CD4-positive, alpha-beta T cell treated with Interleukin-17A for 1 hour (primary cell): ENCODE results near the gene PDLIM1.
"Not testable (repeated sequence)": the region's sequence is repeated elsewhere in the genome, so short reads cannot be mapped to it uniquely, and the experiment has no call there.

Experiments used
- DNase-seq: peaks from one replicate; pipeline ENCODE4 v3.0.0-alpha.2; 2020

Gene PDLIM1

DNA sequence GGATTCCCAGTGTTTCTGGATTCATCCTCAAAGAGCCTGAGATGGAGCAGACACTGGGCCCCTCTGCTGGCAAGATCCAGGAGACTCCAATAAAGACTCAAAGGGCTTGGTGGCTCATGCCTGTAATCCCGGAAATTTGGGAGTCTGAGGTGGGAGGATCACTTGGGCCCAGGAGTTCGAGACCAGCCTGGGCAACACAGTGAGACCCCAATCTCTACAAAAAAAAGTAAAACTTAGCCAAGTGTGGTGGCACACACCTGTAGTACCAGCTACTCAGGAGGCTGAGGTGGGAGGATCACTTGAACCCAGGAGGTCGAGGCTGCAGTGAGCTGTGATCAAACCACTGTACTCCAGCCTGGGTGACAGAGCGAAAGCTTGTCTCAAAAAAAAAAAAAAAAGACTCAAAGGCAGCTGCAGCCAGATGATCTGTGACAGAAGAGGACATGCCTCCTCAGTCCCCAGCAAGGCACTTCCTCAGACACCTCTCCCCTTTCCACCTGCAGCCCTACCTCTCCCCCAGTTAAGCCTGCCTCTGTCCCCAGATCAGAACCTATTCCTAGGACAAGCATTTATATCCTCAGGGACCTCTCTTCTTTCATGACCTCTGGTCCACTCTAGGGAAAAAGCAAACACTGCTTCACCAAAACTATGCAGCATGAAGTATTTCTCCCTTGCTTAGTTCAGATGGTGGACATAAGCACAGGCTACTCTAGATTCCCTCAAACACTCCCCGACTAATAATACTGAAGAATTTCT is 27.9 kb downstream of the PDLIM1 start:
- DNase-seq, result no peak

DNA sequence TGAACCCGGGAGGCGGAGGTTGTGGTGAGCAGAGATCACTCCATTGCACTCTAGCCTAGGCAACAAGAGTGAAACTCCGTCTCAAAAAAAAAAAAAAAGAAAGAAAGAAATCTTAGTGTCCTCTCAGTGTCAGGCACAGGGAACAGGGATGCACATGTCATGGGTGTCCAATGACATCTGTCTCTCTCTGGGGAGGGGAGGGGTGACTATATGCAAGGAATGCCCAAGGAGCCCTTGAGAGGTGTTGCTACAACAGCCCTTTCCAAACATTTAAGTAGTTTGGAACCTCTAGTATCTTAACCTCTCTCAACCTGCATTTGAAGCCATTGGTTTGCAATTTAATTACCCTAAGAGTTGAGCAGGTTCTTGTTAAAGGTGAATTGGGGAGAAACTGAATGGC is 28.9 kb downstream of the PDLIM1 start:
- DNase-seq, result no peak

DNA sequence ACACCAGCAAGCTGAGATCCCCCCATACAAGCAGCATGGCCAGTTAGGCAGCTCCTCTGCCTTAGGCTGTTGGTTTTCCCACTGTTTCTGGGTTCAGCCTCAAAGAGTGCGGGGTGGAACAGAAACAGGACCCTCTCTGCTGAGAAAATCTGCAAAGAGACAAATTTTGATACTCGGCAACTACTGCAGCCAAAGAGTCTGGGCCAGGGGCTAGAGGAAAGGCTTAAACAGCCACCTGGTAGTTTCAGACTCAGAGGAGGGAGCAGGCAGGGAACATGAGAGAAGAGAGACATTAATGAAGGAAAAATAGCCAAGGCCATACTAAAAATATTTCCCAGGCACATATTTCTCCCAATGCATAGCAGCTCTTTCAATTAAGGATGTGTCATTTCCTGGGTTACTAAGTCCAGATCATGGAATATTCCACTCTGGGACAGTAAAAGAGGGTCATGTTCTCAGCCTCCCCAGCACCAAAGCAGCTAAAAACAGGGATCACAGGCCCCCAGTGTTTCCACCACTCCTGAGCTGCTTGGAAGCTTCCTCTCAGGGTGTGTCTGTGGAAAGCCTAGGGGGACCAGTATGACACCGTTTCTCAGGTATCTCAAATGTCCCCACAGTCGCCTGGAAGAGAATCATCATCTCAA is 29.8 kb downstream of the PDLIM1 start:
- DNase-seq, result no peak

DNA sequence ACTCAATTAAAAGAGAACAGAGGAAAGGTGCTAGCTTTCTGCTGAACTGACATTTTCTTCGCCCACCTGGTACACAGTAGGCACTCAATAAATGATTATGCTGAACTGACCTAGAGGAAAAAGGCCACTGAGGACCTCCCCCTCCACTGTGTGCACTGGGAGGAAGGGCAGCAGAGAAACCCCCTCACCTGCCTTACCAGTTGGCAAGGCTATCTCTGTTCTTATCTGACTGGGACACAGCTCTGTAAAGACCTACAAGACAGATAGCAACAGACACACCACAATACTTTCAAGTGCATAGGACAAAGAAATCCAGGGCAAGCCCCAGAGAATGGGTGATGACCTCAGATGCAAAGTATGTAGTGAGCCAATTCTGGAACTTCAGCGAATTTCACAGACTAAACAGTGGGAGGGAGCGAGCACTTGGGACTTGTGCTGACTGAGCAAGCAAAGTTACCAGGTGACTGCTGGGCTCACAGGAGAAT is 30.4 kb downstream of the PDLIM1 start:
- no peak for DNase-seq

DNA sequence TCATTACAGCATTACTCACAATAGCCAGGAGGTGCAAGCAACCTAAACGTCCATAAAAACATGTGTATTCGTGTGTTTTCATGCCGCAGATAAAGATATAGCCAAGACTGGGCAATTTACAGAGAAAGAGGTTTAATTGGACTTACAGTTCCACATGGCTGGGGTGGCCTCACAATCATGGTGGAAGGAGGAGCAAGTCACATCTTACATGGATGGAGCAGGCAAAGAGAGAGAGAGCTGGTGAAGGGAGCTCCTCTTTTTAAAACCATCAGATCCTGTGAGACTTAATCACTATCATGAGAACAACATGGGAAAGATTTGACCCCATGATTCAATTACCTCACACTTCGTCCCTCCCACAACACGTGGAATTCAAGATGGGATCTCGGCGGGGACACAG is 33.0 kb downstream of the PDLIM1 start:
- DNase-seq, result no peak

DNA sequence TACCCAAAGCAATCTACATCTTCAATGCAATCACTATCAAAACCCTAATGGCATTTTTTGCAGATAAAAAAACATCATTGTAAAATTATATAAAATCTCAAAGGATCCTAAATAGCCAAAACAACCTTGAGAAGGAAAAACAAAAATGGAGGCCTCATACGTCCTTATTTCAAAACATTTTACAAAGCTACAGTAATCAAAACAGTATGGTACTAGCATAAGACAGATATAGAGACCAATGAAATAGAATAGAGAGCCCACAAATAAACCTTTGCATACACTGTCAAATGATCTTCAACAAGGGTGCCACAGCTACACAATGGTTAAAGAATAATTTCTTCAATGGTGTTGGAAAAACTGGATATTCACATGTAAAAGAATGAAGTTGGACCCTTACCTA is 34.5 kb downstream of the PDLIM1 start:
- DNase-seq, result no peak

DNA sequence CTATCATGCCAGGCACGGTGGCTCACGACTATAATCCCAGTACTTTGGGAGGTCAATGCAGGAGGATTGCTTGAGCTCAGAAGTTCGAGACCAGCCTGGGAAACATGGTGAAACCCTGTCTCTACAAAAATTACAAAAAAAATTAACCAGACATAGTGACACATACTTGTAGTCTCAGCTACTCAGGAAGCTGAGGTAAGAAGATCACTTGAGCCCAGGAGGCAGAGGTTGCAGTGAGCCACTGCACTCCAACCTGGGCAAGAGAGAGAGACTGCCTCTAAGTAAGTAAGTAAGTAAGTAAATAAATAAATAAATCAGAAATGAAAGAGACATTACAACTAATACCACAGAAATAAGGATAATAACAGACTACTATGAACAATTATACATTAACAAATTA is 36.2 kb downstream of the PDLIM1 start:
- no peak for DNase-seq

DNA sequence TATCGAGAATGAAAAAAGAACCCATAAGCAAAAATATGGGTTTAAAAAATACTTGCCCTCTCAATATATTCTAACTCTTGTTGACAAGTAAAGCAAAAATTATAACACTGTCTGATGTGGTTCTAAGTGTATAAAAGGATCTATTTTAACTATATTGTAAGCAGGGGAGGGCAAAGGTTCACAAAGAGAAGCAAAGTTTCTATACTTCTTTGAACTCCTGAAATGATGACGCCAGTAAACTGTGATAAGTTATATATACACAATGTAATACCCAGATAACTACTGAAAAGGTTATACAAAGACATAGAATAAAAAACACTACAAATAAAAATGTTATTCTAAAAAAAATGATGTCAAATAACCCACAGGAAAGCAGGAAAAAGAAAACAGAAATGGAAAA is 37.1 kb downstream of the PDLIM1 start:
- no peak for DNase-seq

DNA sequence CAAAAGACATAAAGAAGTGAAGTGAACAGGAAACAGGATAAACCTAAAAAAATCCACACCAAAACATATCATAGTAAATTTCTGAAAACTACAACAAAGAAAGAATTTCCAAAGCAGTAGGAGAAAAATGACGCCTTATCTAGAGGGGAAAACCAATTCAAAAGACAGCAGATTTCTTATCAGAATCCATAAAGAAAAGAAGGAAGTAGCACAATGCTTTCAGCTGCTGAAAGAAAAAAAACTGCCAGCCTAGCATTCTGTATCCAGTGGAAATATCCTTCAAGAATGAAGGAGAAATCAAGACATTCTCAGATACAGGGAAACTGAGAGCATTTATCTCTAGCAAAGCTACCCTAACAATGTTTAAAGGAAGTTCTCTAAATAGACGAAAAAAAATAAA is 37.8 kb downstream of the PDLIM1 start:
- DNase-seq, result no peak

DNA sequence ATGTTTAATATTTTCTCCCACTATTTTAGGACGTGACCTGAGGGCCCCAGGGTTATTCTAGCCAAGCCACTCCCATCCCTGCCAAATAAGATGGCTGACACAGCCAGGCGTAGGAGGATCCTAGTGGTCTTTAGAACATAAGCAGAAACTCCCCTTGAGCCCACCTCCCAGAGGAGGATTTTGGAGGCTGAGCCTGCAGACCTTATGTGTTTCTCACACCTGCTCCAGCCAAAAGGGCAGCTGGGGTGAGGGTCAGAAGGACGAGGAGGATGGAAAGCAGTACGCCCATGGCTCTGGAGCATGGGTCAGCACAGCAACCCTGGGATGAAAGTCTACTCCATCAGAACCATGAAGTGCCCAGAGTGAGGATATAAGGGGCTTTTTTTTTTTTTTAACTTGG is 39.9 kb downstream of the PDLIM1 start:
- DNase-seq, result no peak

DNA sequence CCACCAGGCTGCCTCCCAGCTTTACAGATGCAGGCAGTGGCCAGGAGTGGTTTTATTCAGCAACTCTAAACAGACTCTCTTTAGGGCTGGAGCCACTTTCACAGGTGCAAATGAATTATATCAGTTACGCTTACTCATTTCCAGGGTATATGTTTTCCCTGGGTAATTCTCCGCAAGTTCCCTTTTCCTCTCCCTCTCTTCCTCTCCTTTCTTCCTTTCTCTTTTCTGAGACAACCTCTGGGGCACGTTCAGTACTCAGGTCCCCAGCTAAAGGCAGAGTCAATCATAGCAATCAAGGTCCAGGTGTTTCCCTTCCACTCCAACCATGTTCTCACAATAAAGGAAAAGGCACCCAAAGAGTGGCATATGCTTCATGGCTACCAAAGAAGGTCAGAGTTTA is 41.3 kb downstream of the PDLIM1 start:
- DNase-seq, result no peak

DNA sequence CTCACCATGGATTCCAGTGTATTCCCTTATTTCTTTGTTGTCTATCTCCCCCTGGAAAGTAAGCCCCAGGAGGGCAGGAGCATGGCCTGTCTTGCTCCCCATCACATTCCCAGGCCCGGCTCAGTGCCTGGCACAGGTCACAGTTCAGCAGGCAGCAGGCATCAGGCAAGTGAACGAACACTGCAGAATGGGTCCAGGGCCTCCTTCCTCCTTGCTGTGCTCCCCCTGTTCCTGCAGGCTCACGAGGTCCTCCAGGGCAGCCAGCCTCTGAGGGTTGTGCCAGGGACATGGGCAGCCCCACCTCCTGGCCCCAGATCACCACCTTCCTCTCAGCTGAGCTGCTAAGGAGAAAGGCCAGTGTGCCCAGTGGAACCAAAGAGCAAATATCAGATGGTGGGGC is 41.8 kb downstream of the PDLIM1 start:
- no peak for DNase-seq

DNA sequence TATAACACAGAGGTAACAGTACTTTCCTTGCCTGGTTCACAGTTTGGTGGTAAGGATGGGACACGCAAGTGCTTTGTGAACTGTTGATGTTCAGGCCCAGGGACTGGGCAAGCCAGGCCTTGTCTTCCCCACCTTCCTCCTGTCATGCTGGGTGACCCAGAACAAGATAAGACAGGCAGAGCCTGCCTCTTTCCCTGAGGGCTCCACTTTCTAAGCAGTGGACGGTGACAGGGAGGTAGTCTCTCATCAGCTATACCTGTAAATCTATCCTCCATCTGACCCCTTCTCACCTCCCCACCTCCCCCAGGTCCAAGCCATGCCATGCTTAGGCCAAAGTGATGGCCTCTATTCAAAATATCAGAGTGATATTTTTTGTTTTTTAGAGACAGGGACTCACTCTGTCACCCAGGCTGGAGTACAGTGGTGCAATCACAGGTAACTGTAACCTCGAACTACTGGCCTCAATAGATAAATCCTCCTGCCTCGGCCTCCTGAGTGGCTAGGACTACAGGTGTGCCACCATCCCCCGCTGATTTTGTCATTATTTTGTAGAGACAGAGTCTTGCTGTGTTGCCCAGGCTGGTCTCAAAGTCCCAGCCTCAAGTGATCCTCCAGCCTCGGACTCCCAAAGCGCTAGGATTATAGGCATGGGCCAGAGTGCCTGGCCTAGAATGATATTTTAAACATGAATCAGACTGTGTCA is 42.8 kb downstream of the PDLIM1 start:
- DNase-seq, result no peak

DNA sequence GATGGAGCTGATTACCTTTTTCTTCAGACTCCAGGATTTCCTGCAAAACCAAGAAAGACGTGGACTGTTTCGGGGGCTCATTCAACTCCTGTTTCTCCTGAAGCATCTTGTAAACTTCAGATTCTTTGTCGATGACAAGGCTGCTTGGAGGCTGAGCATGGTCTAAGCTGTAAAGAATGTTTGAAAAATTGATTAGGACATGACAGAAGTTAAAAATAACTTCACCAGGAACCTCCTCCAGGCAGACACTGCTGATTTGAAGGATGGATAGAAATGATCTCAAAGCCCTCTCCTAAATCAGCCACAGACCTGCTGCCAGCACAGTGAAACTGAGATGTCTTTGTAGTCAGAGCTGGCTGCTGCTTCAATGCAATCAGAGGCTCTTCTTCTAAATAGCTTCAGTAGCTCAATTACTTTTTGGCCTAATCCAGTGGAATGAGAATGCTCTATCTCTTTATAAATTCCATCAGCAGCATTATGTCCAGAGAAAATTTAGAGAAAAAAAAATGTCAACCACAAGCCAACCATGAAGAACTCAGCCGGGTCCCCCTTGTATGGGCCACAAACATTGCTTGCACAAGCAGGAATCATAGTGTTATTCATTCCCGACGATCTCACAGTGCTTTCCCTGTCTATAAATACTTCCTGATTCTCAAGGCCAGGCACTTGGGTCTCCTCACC is 43.5 kb downstream of the PDLIM1 start:
- DNase-seq, result no peak

DNA sequence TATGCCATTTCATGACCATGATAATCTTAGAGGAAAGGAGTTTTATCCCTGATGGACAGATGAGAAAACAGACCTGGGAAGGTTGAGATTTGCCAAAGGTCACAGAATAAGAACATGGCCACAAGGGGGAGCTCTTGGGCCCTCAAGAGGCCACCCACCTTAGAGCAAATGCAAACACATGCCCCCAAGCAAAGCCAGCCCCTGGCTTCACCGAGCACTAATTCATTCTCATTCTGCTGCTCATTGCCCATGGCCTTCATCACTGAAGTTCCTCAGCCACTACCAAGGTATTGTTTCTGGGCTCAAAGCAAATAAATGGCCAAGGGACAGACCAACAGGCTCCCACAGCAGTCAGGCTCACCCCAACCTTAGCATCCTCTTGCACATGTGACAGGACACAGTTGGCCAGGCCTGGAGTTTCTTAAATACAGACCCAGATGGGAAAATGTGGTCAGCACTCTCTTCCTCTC is 44.2 kb downstream of the PDLIM1 start:
- peak; percentile 51 for DNase-seq

DNA sequence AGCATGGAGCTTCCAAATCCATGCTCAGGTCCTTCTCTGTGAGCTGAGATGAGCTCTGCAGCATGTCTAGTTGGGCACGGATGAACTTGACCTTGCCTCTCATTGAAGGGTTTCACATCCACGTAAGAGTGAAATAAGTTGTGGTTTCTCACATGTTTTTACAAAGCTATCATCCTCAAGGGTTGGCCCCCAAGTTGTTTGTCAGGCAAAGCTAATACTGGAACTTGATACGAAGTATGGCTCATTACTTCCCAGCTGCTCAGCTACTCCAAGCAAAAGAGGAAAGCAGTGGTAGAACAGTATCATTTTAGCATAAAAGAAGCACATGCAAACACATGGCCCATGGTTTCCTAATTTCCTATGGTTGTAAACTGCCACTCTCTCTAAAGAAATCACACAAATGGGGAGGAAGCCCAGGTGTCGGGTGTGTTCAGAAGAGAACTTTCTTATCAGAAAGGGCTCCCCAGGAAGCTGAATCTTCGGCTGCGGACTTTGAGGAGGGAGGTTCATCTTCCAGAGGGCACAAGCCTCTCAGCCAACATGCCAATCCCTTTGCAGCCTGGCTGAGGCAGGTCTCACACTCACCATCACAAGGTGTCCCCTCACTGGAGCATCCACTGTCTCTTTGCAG is 45.3 kb downstream of the PDLIM1 start:
- DNase-seq, result no peak

DNA sequence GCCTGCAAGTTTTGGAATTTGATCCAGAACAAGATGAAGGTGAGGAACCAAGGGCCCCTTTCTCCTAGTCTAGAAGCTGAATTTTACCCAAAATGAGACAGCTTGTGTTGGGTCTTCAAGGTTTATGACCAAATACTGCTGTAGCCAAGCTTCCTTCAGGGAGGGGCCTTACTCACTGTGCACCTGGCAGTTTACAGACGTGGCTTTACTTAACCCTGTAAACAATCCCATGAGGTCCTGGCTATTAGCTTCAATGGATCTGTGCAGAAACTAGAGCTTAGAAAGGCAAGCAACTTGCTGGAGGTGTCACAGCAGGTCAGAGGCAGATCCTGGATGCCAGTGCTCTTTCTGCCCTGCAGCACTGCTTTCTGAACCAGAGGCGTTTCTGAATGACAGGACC is 46.7 kb downstream of the PDLIM1 start:
- DNase-seq, result no peak

DNA sequence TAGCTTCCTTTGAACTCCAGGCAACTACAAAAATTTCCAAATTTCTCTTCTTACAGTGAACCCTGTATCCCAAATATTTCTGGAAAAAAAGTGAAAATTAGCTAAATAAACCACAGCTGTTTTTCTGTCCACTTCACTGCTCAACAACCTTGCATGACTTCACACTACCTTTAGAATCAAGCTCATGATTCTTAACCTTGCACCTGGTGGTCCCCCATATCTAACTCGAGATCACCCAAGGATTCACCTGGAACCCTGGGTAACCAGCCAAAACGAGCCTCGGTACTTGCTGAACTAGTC is 47.5 kb downstream of the PDLIM1 start:
- no peak for DNase-seq

DNA sequence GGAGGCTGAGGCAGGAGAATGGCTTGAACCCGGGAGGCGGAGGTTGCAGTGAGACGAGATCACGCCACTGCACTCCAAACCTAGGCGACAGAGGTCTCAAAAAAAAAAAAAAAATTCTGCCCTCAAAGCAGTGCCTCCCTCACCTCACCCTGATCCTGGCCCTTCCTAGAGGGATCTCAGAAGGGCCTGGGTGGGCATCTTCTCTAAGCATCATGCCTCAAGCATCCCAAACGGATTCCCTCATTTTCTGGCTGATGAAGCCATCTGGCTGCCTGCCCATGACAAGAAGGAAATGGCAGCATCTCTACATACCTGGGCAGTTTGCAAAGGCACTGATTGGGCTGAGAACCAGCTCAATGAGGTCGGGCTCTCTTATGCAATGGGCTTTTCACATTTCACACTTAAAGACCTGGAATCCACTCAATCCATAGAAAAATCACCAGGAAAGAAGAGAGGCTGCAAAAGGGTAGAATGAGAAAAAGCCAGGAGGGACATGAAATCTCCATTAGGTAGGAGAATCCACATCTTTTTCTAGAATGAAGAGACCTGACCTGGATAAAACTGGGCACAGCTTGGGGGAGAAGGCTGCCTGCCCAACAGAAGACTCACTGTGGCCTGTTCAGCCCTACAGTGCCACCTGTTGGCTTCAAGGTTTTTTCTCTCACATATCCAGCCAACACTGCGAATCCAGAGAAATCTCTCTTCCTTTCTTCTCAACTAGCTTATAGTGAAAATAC is 48.1 kb downstream of the PDLIM1 start:
- DNase-seq, result no peak

DNA sequence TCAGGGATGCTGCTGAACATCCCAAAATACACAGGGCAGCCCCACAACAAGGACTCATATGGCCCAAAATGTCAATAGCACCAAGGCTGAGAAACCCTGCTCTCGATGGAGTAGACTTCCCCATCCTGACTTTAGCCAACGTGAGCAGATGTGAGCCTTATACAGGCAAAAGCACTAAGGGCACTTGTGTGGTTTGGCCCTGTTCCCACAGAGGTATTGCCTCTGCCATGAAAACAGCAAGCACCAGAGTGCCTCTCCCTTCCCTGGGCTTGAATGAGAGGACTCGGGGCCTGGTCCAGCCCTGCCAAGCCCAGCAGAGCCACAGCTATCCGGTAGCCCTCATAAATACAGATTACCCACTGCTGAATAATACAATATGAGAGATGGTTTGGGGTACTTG is 49.3 kb downstream of the PDLIM1 start:
- no peak for DNase-seq

DNA sequence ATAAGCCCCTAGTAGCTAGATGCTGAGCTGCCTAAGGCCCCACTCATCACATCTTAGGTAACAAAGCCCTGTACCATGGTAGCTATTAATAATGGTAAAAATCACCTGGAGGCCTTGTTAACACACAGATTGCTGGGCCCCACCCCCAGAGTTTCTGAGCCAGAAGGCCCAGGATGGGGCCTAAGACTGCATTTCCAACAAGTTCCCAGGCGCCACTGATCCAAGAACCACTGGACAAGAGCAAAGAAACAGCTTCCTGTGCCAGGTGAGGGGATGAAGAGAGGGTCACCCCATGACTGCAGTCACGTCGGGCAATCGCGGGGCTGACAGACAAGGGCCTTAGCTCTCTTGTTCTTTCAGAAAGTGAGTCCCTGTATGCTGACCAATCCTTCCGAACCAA is 50.0 kb downstream of the PDLIM1 start:
- no peak for DNase-seq

DNA sequence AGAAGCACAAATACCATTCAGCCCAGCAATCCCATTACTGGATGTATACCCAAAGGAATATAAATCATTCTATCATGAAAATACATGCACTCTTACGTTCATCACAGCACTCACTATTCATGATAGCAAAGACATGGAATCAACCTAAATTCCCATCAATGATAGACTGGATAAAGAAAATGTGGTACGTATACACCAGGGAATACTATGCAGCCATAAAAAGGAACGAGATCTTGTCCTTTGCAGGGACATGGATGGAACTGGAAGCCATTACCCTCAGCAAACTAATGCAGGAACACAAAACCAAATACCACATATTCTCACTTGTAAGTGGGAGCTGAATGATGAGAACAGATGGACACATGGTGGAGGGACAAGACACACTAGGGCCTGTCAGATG is 50.7 kb downstream of the PDLIM1 start:
- not testable (repeated sequence) for DNase-seq
